ENCODE data around the gene CRABP1.

The CRABP1 gene

DNA sequence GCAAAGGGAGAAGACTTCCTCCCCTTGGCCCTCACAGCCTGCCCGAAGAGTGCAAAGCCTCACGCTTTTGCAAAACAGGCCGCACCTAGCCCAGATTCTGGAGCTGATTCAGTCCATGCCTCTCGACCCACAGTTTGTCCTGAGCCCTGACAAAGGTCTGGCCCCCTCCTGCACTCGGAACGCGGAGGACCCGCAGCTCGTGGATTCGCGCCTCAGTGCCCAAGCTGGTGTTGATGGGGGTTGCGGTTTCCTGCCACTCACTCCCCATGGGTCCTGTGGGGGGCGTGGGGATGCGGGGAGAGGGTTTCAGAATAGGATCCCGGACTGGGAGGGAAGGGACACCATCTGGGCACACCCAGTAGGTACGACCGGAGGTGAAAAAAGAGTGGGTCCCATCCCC is 594 bp upstream of the CRABP1 start:
- no peaks in the 10 kb centered on the region for H4K20me1 ChIP-seq (ENCODE audit: low read depth, low read length)
- no peak overlapping the region for H3K4me3 ChIP-seq (ENCODE audit: insufficient read depth, low read length, poor library complexity, severe bottlenecking)
- no peaks in the 10 kb centered on the region for H3F3A ChIP-seq (ENCODE audit: insufficient read depth)
- H2AFZ ChIP-seq (ENCODE audit: low read depth, low read length, severe bottlenecking), result no peak overlapping the region
- H3K9ac ChIP-seq (ENCODE audit: low read length), result no peak overlapping the region
- TF ChIP-seq, protein P1, sequence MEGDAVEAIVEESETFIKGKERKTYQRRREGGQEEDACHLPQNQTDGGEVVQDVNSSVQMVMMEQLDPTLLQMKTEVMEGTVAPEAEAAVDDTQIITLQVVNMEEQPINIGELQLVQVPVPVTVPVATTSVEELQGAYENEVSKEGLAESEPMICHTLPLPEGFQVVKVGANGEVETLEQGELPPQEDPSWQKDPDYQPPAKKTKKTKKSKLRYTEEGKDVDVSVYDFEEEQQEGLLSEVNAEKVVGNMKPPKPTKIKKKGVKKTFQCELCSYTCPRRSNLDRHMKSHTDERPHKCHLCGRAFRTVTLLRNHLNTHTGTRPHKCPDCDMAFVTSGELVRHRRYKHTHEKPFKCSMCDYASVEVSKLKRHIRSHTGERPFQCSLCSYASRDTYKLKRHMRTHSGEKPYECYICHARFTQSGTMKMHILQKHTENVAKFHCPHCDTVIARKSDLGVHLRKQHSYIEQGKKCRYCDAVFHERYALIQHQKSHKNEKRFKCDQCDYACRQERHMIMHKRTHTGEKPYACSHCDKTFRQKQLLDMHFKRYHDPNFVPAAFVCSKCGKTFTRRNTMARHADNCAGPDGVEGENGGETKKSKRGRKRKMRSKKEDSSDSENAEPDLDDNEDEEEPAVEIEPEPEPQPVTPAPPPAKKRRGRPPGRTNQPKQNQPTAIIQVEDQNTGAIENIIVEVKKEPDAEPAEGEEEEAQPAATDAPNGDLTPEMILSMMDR (IDR thresholded peaks at IDR 0.05; ENCODE audit: insufficient read depth, low read length, poor library complexity, severe bottlenecking), result no peak
- TF ChIP-seq EZH2phosphoT487 (conservative IDR thresholded peaks at IDR 0.05; ENCODE audit: low read length), result no peak
- no peak overlapping the region for H3K4me2 ChIP-seq (ENCODE audit: low read depth, low read length, poor library complexity, severe bottlenecking)
- H3K36me3 ChIP-seq (ENCODE audit: low read length), result no peaks in the 10 kb centered on the region
- no peaks in the 10 kb centered on the region for H3K9me2 ChIP-seq (replicated peaks; ENCODE audit: insufficient read depth, low read length)
- H3K79me2 ChIP-seq (ENCODE audit: insufficient read depth, low read length), result no peaks in the 10 kb centered on the region
- H3K9me3 ChIP-seq (ENCODE audit: insufficient read depth, low read length), result no peaks in the 10 kb centered on the region
- H3K27ac ChIP-seq (ENCODE audit: low read depth, low read length), result no peak overlapping the region
- no peaks in the 10 kb centered on the region for H3K27me3 ChIP-seq (ENCODE audit: low read length)

DNA sequence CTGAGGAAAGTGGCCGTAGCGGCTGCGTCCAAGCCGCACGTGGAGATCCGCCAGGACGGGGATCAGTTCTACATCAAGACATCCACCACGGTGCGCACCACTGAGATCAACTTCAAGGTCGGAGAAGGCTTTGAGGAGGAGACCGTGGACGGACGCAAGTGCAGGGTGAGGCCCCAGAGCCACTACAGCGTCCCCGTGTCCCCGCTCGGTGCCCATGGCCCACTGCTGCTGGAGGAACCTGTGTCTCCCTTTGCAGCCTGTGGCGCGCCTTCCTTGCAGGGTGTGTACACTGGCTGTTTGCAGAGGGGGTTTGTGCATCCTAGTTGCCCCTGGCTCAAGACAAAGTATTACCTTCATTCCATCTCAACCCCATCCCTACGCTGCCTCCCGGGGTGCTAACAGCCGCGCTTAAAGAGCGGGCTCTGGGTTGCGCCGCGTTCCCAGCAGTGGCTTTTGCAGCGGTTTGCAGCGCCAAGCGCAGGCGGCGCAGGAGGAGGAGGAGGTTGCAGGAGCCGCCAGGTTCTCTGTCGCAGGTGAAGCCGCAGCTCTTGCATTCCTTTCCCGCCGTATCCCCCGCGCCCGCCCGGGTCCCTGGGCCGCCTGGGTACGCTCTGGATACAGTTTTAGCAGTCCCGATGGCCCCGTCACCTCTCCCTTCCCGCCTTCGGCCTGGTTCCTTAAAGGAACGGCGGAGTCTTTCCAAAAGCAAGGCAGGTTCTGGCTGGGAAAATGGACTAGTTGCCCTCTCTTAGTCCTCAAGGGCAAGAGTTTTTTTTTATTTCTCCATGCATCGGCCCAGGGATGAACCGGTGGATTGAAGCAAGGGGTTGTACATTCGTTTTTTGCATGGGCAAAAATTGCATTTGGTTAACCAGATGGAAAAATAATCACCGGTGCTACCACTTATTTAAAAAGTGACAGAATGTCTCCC is 1.2 kb downstream of the CRABP1 start:
- H3K9me2 ChIP-seq (replicated peaks; ENCODE audit: insufficient read depth, low read length), result no peaks in the 10 kb centered on the region
- no peak overlapping the region for H3K9ac ChIP-seq (ENCODE audit: low read length)
- no peaks in the 10 kb centered on the region for H4K20me1 ChIP-seq (ENCODE audit: low read depth, low read length)
- no peaks in the 10 kb centered on the region for H3K27me3 ChIP-seq (ENCODE audit: low read length)
- H3K4me3 ChIP-seq (ENCODE audit: insufficient read depth, low read length, poor library complexity, severe bottlenecking), result no peak overlapping the region
- H3K36me3 ChIP-seq (ENCODE audit: low read length), result no peaks in the 10 kb centered on the region
- no peak overlapping the region for H3K27ac ChIP-seq (ENCODE audit: low read depth, low read length)
- no peaks in the 10 kb centered on the region for H3K79me2 ChIP-seq (ENCODE audit: insufficient read depth, low read length)
- H3K4me2 ChIP-seq (ENCODE audit: low read depth, low read length, poor library complexity, severe bottlenecking), result no peak overlapping the region
- no peaks in the 10 kb centered on the region for H3K9me3 ChIP-seq (ENCODE audit: insufficient read depth, low read length)
- TF ChIP-seq, protein P1 (IDR thresholded peaks at IDR 0.05; ENCODE audit: insufficient read depth, low read length, poor library complexity, severe bottlenecking), result no peak
- TF ChIP-seq EZH2phosphoT487 (conservative IDR thresholded peaks at IDR 0.05; ENCODE audit: low read length), result no peak
- no peaks in the 10 kb centered on the region for H3F3A ChIP-seq (ENCODE audit: insufficient read depth)
- H2AFZ ChIP-seq (ENCODE audit: low read depth, low read length, severe bottlenecking), result no peak overlapping the region

DNA sequence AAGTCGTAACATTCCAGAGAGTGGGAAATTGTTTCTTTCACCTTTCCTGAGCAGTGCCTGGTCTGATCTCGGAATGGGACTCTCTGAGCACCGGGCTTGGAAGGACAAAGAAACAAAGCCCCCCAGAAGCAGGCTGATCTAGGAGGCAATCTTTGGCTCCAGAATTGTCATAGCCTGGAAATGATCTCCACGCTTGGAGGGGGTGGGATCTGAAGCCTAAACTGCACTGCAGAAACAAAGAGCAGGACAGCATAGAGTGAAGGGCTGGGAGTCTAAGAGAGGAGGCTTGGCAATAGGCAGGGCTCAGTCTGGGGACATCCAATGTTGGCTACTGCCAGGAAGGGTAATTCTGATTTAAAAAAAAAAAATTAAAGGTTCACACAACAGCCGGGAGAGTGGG is 1.9 kb downstream of the CRABP1 start:
- no peak overlapping the region for H3K27ac ChIP-seq (ENCODE audit: low read depth, low read length)

More for the DNA sequence above, 1.9 kb downstream of the CRABP1 start:
- H3K4me2 ChIP-seq (ENCODE audit: low read depth, low read length, poor library complexity, severe bottlenecking), result no peak overlapping the region
- no peaks in the 10 kb centered on the region for H3K9me2 ChIP-seq (replicated peaks; ENCODE audit: insufficient read depth, low read length)
- no peaks in the 10 kb centered on the region for H4K20me1 ChIP-seq (ENCODE audit: low read depth, low read length)
- no peaks in the 10 kb centered on the region for H3K9me3 ChIP-seq (ENCODE audit: insufficient read depth, low read length)
- no peaks in the 10 kb centered on the region for H3K79me2 ChIP-seq (ENCODE audit: insufficient read depth, low read length)
- no peaks in the 10 kb centered on the region for H3K36me3 ChIP-seq (ENCODE audit: low read length)
- TF ChIP-seq, protein P1 (IDR thresholded peaks at IDR 0.05; ENCODE audit: insufficient read depth, low read length, poor library complexity, severe bottlenecking), result no peak
- no peak for TF ChIP-seq EZH2phosphoT487 (conservative IDR thresholded peaks at IDR 0.05; ENCODE audit: low read length)
- no peak overlapping the region for H2AFZ ChIP-seq (ENCODE audit: low read depth, low read length, severe bottlenecking)
- H3K4me3 ChIP-seq (ENCODE audit: insufficient read depth, low read length, poor library complexity, severe bottlenecking), result no peak overlapping the region
- H3K27me3 ChIP-seq (ENCODE audit: low read length), result no peaks in the 10 kb centered on the region
- H3K9ac ChIP-seq (ENCODE audit: low read length), result no peak overlapping the region
- H3F3A ChIP-seq (ENCODE audit: insufficient read depth), result no peaks in the 10 kb centered on the region
